ENCODE results near the gene DIDO1. TPM values are rescaled to one million over a fixed set of nuclear protein-coding genes. Genes with fewer than 3 reads are reported as not detected.
A peak's percentile ranks its signal among the peaks of the same experiment; 100 is the strongest.

DIDO1 gene
- total RNA-seq, 1 experiment from 2014 or later: 85.9 TPM

DNA sequence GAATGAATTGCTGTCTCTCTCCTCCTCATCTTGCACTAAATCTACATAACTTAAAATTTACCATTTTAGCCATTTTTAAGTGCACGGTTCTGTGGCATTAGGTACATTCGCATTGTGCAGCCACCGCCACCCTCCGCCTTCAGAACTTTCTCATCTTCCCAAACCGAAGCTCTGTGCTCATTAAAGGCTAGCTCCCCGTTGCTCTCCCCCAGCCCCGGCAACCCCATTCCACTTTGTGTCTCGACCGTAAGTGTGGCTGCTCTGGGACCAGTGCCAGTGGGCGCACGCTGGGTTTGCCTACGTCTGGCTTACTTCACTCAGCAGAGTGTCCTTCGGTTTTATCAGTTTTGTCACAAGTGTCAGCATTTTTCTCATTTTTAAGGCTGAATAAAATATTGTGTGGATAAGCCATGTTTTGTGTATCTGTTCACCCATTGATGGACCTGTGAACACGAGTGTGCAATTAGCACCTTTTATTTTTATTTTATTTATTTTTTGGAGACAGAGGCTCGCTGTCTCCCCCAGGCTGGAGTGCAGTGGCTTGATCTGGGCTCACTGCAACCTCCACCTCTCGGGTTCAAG is 43.0 kb upstream of the DIDO1 start:
- no peak overlapping the region for H3K14ac ChIP-seq (ENCODE audit: insufficient read depth, low read length)
- Mint-ChIP-seq H3K27me3 (ENCODE audit: low read depth) (peaks cover 33% of the 10 kb centered on the region), H3K4me3 (no peak overlapping the region), H3K4me1 (peaks cover 9 to 17% of the 10 kb centered on the region in 2 experiments), H3K9me3 (peaks cover 3% of the 10 kb centered on the region in 2 experiments; a peak in 2 of 5 replicates), H3K27ac (peak overlapping the region in 1 of 3 experiments; percentile 61; a peak in 1 of 7 replicates), H3K36me3 (ENCODE audit: insufficient read depth in 1 of 3, low read depth in 3 of 3) (peaks cover 0 to 6% (median 3%) of the 10 kb centered on the region in 3 experiments; a peak in 2 of 7 replicates)
- no peak overlapping the region for H3K23ac ChIP-seq (ENCODE audit: insufficient read length, low read depth, low read length)
- no peak overlapping the region for H3T11ph ChIP-seq (ENCODE audit: low read length)
- H2BK15ac ChIP-seq (ENCODE audit: low read depth, low read length): no peak overlapping the region
- no peak overlapping the region for H3K18ac ChIP-seq (ENCODE audit: insufficient read length, low read depth, low read length)
- H3K27me3 ChIP-seq (ENCODE audit: insufficient read depth, low read length): peaks cover 7% of the 10 kb centered on the region; the same call in 1 of the 2 replicates
- no peak overlapping the region for H3K4ac ChIP-seq (ENCODE audit: low read depth, low read length)
- no peak overlapping the region for H2BK120ac ChIP-seq (ENCODE audit: low read depth, low read length, poor library complexity, severe bottlenecking)
- H3K23me2 ChIP-seq (ENCODE audit: insufficient read length, low read depth, low read length, poor library complexity, severe bottlenecking): no peaks in the 10 kb centered on the region
- no peaks in the 10 kb centered on the region for H3K9me3 ChIP-seq (ENCODE audit: control insufficient read depth, low read depth, low read length)
- H3K27ac ChIP-seq (ENCODE audit: insufficient read length, low read depth, low read length): no peak overlapping the region
- H2BK20ac ChIP-seq (ENCODE audit: low read depth, low read length, poor library complexity, severe bottlenecking): no peak overlapping the region
- H4K5ac ChIP-seq (ENCODE audit: insufficient read length, low read depth, low read length): no peak overlapping the region
- no peak overlapping the region for H3K56ac ChIP-seq (ENCODE audit: insufficient read length, low read depth, low read length)
- H4K91ac ChIP-seq (ENCODE audit: insufficient read length, low read depth, low read length): no peak overlapping the region
- H3K4me2 ChIP-seq (ENCODE audit: insufficient read depth, insufficient read length, low read length): no peak overlapping the region
- no CpG with 5 or more reads among the region's 16 CpGs for WGBS (ENCODE audit: extremely low coverage, insufficient read length, low lambda C conversion rate)
- no peaks in the 10 kb centered on the region for H3K79me1 ChIP-seq (ENCODE audit: insufficient read depth, low read depth, low read length, poor library complexity, severe bottlenecking)
- H3K4me1 ChIP-seq (ENCODE audit: insufficient read depth, low read length): no peaks in the 10 kb centered on the region
- no peak overlapping the region for H2AK5ac ChIP-seq (ENCODE audit: insufficient read length, low read length)
- TF ChIP-seq CTCF (conservative IDR thresholded peaks at IDR 0.05): no peak
- H3K79me2 ChIP-seq (ENCODE audit: insufficient read depth, low read length): no peaks in the 10 kb centered on the region
- no peak for DNase-seq
- H3K9ac ChIP-seq (ENCODE audit: extremely low read depth, insufficient read length, low read length): no peak overlapping the region
- no peak overlapping the region for H4K8ac ChIP-seq (replicated peaks; ENCODE audit: insufficient read length, low read depth, low read length)
- H2BK5ac ChIP-seq (ENCODE audit: insufficient read length, low read length): no peak overlapping the region
- H2AFZ ChIP-seq (ENCODE audit: low read length): no peak overlapping the region
- H2BK12ac ChIP-seq (ENCODE audit: insufficient read length, low read depth, low read length): no peak overlapping the region
- H4K20me1 ChIP-seq (ENCODE audit: control insufficient read depth, insufficient read depth, insufficient read length): no peaks in the 10 kb centered on the region
